GM10266 (cell line): ENCODE data around the gene SLC6A5.
A peak's percentile ranks its signal among the peaks of the same experiment; 100 is the strongest.

ENCODE experiments used
- DNase-seq: peaks from one replicate; pipeline ENCODE4 v3.0.0; 2012; ENCODE audit errors: extremely low spot score
- CTCF ChIP-seq: IDR thresholded peaks from 2 replicates; pipeline ENCODE4 v1.5.1; 2012; ENCODE audit warnings: mild to moderate bottlenecking, low read depth; ENCODE audit not compliant: control insufficient read depth, insufficient read depth; ENCODE audit errors: missing control alignments

The SLC6A5 gene

GRCh38 chr11:20604864-20605601, 5.6 kb downstream of the SLC6A5 start:
- no peak for DNase-seq
- no peak for TF ChIP-seq CTCF

GRCh38 chr11:20605602-20606091, 6.2 kb downstream of the SLC6A5 start:
- no peak for DNase-seq
- TF ChIP-seq CTCF, result no peak

GRCh38 chr11:20608934-20609333, 9.5 kb downstream of the SLC6A5 start:
- no peak for DNase-seq
- no peak for TF ChIP-seq CTCF

GRCh38 chr11:20609727-20610707, 10.6 kb downstream of the SLC6A5 start:
- peak; percentile 80 for DNase-seq
- peak; percentile 97 for TF ChIP-seq CTCF

- TF ChIP-seq CTCF, result no peak
- no peak for DNase-seq
Measured at GRCh38 chr11:20610825-20611224, 11.4 kb downstream of the SLC6A5 start.

- DNase-seq, result no peak
- TF ChIP-seq CTCF, result no peak
Measured at GRCh38 chr11:20611445-20611844, 12.0 kb downstream of the SLC6A5 start.
